PC-3 (cell line): ENCODE measurements around the gene CAD.

Source experiments
- EZH2 ChIP-seq: fragments of 300-600 bp; sonication (generic); IDR thresholded peaks from one replicate; pipeline ENCODE4 v1.6.1; 2017; ENCODE audit warnings: antibody characterized with exemption, mild to moderate bottlenecking, low read length; ENCODE audit not compliant: unreplicated experiment
- EZH2phosphoT487 ChIP-seq: fragments of 300-600 bp; sonication (generic); IDR thresholded peaks from 2 replicates; pipeline ENCODE4 v1.6.1; 2018; ENCODE audit warnings: mild to moderate bottlenecking, antibody characterized with exemption, low read length, borderline replicate concordance
- TF ChIP-seq, protein P1 (sequence below): fragments of 300-600 bp; sonication (generic); conservative IDR thresholded peaks from 2 replicates; pipeline ENCODE4 v1.5.1; 2017; ENCODE audit warnings: antibody characterized with exemption, low read depth, mild to moderate bottlenecking, low read length

GRCh38 chr2:27212626-27213471 lies 4.3 kb upstream of the CAD start:
- TF ChIP-seq EZH2, result no peak
- TF ChIP-seq, protein P1, sequence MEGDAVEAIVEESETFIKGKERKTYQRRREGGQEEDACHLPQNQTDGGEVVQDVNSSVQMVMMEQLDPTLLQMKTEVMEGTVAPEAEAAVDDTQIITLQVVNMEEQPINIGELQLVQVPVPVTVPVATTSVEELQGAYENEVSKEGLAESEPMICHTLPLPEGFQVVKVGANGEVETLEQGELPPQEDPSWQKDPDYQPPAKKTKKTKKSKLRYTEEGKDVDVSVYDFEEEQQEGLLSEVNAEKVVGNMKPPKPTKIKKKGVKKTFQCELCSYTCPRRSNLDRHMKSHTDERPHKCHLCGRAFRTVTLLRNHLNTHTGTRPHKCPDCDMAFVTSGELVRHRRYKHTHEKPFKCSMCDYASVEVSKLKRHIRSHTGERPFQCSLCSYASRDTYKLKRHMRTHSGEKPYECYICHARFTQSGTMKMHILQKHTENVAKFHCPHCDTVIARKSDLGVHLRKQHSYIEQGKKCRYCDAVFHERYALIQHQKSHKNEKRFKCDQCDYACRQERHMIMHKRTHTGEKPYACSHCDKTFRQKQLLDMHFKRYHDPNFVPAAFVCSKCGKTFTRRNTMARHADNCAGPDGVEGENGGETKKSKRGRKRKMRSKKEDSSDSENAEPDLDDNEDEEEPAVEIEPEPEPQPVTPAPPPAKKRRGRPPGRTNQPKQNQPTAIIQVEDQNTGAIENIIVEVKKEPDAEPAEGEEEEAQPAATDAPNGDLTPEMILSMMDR, result no peak
- no peak for TF ChIP-seq EZH2phosphoT487
